GM12873 (cell line): ENCODE data around the gene TRAT1.

ENCODE experiments used
- TF ChIP-seq, protein P1 (sequence below): IDR thresholded peaks from 2 replicates; pipeline ENCODE4 v1.5.1; 2012; ENCODE audit warnings: low read depth, mild to moderate bottlenecking, moderate library complexity, low read length, control low read depth; ENCODE audit not compliant: insufficient read depth; ENCODE audit errors: missing control alignments

The TRAT1 gene

DNA sequence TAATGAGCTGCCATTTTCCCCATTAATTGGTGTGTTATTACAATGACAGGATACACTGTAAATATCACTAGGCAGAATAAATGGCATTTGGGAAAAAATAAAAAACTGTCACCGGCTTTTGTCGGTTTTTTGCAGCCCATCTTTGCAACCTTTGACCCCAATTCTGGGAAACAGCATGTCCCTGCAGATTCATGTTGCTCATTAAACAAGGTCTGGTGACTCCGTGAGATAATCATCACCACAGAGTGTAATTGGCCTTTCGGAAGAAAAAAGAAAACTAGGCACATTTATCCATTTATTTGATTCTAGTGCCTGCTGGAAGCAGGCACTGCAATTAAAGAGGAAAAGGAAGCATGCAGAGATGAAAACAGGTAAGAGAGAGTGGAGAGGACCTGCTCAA lies 64.5 kb downstream of the TRAT1 start:
- TF ChIP-seq, protein P1, sequence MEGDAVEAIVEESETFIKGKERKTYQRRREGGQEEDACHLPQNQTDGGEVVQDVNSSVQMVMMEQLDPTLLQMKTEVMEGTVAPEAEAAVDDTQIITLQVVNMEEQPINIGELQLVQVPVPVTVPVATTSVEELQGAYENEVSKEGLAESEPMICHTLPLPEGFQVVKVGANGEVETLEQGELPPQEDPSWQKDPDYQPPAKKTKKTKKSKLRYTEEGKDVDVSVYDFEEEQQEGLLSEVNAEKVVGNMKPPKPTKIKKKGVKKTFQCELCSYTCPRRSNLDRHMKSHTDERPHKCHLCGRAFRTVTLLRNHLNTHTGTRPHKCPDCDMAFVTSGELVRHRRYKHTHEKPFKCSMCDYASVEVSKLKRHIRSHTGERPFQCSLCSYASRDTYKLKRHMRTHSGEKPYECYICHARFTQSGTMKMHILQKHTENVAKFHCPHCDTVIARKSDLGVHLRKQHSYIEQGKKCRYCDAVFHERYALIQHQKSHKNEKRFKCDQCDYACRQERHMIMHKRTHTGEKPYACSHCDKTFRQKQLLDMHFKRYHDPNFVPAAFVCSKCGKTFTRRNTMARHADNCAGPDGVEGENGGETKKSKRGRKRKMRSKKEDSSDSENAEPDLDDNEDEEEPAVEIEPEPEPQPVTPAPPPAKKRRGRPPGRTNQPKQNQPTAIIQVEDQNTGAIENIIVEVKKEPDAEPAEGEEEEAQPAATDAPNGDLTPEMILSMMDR: no peak

DNA sequence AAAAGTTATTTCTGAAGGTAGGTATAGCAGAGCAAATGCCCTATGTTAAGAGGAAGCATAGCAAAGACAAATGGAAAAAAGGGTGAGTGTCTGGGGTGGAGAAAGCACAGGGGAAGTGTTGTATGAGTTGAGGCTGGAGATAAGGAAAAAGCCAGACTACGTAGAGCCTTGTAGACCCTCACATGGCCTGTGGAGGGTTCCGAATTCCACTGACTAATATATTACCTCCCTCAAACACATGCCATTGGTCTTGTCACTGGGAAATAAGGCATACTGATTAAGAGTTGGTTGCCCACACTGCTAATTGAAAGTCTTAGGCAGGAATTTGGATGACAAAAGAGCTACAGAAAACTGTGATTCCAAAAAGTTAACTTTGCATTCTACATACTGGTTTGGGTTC lies 65.2 kb downstream of the TRAT1 start:
- TF ChIP-seq, protein P1: no peak

DNA sequence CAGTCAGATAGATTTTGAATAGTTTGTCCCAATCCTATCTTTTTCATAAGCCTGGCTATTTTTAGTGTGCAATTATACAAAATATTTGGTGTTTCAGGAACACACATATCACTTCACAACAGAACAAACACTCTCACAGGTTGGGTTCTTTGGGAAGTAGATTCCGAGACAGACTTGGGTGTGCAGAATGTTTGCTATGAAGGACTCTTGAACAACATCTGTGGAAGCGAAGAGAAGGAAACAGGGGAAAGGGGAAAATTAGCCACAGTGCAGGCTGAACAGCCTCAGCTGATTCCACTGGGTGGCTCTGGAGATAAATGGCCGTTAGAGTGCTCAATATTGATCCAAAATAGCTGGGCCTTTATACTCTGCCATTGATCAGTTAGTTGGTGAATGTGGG lies 69.2 kb downstream of the TRAT1 start:
- TF ChIP-seq, protein P1: no peak

DNA sequence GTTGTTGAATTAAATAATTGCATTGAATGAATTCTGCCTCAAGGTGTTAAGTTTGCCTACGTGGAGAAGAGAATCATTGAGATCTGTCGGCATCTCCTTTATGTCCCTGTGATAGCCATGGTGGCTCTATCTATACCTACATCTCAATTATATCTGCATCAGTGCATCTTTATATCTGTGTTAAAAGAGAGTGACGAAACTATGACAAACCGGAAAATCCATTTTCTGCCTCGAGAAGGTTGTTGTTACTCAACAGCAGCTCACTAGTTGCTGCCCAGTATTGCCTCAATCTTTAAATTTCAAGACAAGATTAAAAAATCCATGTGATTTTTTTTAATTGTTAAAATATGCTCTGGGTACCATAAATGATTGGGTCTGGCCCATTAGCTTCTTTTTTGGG lies 72.4 kb downstream of the TRAT1 start:
- TF ChIP-seq, protein P1: no peak

DNA sequence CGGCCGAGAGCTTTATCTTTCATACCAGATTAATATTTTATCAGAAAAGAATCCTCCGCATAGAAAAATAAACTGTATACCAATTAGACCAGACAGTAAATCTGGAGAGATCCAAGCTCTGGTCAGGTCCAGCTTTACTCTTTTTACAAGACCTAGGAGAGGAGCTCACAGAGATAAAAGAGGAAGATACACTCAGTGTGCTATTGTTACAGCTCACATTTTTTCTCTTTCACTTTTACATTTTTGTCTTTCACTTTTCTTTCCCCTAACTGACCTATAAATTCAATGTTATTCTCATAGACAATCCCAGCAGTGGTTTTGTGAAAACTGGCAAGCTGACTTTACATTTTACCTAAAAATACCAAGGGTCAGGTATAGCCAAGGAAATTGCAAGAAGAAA lies 75.3 kb downstream of the TRAT1 start:
- TF ChIP-seq, protein P1: no peak

DNA sequence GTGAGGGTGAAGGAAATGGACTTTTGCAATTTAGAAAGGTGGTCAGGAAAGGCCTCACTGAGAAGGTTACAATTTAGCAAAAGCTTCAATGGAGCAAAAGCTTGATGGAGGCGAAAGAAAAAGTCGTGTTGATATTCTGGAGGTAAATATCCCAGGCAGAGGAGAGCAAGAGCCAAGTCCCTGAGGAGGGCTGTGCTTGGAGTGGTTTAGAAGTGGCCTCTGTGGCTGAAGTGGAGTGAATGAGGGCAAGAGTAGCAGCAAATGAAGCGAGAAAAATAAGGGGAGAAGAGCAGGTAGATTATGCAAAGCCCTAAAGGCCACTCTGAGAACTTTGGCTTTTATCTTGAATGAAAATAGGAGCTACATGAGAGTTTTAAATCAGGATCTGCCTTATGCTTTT lies 76.9 kb downstream of the TRAT1 start:
- TF ChIP-seq, protein P1: no peak
